PC-3 (cell line): Measurements from ENCODE around the gene SPATA32. TPM values are rescaled to one million over a fixed set of nuclear protein-coding genes. Genes with fewer than 3 reads are reported as not detected.

Experiments used
- ATAC-seq: fragments of 200-7000 bp; cut with Tn5 transposase; 2 replicates; pipeline ENCODE4 v1.9.1; 2020; ENCODE audit warnings: mild to moderate bottlenecking, moderate library complexity
- BruUV-seq: library from RNA; stranded (reverse); fragments of 400-500 nt; replicated peaks from 2 replicates; lab custom pipeline; 2021; lab: Mats Ljungman, UMichigan
- CTCF ChIA-PET: fragments of 300-600 bp; sonication (Branson Sonifier 250); formaldehyde crosslinking; loops from one replicate; lab custom pipeline; 2022; ENCODE audit warnings: antibody characterized with exemption; lab: Charles Lee
- POLR2A ChIA-PET: fragments of 300-600 bp; sonication (Branson Sonifier 250); formaldehyde crosslinking; loops from one replicate; lab custom pipeline; 2022; ENCODE audit warnings: antibody characterized with exemption; ENCODE audit not compliant: unreplicated experiment; lab: Charles Lee
- DNase-seq: peaks from one replicate; pipeline ENCODE4 v3.0.0-alpha.2; 2015
- H2AFZ ChIP-seq: fragments of 300-600 bp; sonication (generic); 2 replicates; pipeline ENCODE4 v1.6.0; 2016; ENCODE audit warnings: antibody characterized with exemption, low read length
- H3F3A ChIP-seq: fragments of 300-600 bp; sonication (generic); one replicate; pipeline ENCODE4 v1.6.0; 2017; ENCODE audit warnings: antibody characterized with exemption, low read length, control low read depth, mild to moderate bottlenecking; ENCODE audit not compliant: unreplicated experiment
- H3K27ac ChIP-seq: fragments of 300-600 bp; sonication (generic); 2 replicates; pipeline ENCODE4 v1.5.1; 2016; ENCODE audit warnings: mild to moderate bottlenecking, low read length
- H3K27me3 ChIP-seq: fragments of 300-600 bp; sonication (generic); 2 replicates; pipeline ENCODE4 v1.6.1; 2016; ENCODE audit warnings: low read length, mixed read lengths
- H3K36me3 ChIP-seq: fragments of 300-600 bp; sonication (generic); 2 replicates; pipeline ENCODE4 v1.6.1; 2016; ENCODE audit warnings: low read depth, mixed run types, low read length, mixed read lengths
- H3K4me1 ChIP-seq: fragments of 300-600 bp; sonication (generic); 2 replicates; pipeline ENCODE4 v1.5.1; 2016; ENCODE audit warnings: low read length; ENCODE audit not compliant: insufficient read depth
- H3K4me2 ChIP-seq: fragments of 300-600 bp; sonication (generic); 2 replicates; pipeline ENCODE4 v1.6.0; 2016; ENCODE audit warnings: low read length
- H3K4me3 ChIP-seq: fragments of 300-600 bp; sonication (generic); 2 replicates; pipeline ENCODE4 v1.5.1; 2016; ENCODE audit warnings: mild to moderate bottlenecking, low read length, mixed read lengths
- H3K79me2 ChIP-seq: fragments of 300-600 bp; sonication (generic); 2 replicates; pipeline ENCODE4 v1.6.1; 2017; ENCODE audit warnings: low read length, mixed read lengths
- H3K9ac ChIP-seq: fragments of 300-600 bp; sonication (generic); 2 replicates; pipeline ENCODE4 v1.6.0; 2016; ENCODE audit warnings: mild to moderate bottlenecking, low read length
- H3K9me2 ChIP-seq: fragments of 300-600 bp; sonication (generic); replicated peaks from 2 replicates; pipeline ENCODE4 v1.6.1; 2016; ENCODE audit warnings: mixed run types, low read length, mixed read lengths
- H3K9me3 ChIP-seq: fragments of 300-600 bp; sonication (generic); 2 replicates; pipeline ENCODE4 v1.6.1; 2016; ENCODE audit warnings: low read length, mixed read lengths
- H4K20me1 ChIP-seq: fragments of 300-600 bp; sonication (generic); 2 replicates; pipeline ENCODE4 v1.6.1; 2016; ENCODE audit warnings: low read length, mixed read lengths
- EZH2 ChIP-seq: fragments of 300-600 bp; sonication (generic); IDR thresholded peaks from one replicate; pipeline ENCODE4 v1.6.1; 2017; ENCODE audit warnings: antibody characterized with exemption, mild to moderate bottlenecking, low read length; ENCODE audit not compliant: unreplicated experiment
- EZH2phosphoT487 ChIP-seq: fragments of 300-600 bp; sonication (generic); IDR thresholded peaks from 2 replicates; pipeline ENCODE4 v1.6.1; 2018; ENCODE audit warnings: mild to moderate bottlenecking, antibody characterized with exemption, low read length, borderline replicate concordance
- intact Hi-C: fragments of 100-400 bp; cut with micrococcal nuclease; formaldehyde crosslinking; loops from 2 replicates; pipeline ENCODE4 v1.9.0; 2023
- total RNA-seq: library from RNA; depleted of rRNA; stranded (reverse); fragments of >200 nt; gene quantifications from 2 replicates; pipeline ENCODE4 v1.2.3, GENCODE V29; 2014; rRNA removed
- TF ChIP-seq, protein P1 (sequence below): fragments of 300-600 bp; sonication (generic); conservative IDR thresholded peaks from 2 replicates; pipeline ENCODE4 v1.5.1; 2017; ENCODE audit warnings: antibody characterized with exemption, low read depth, mild to moderate bottlenecking, low read length

The SPATA32 gene
- total RNA-seq, 1 experiment from 2014 or later, result not detected

DNA sequence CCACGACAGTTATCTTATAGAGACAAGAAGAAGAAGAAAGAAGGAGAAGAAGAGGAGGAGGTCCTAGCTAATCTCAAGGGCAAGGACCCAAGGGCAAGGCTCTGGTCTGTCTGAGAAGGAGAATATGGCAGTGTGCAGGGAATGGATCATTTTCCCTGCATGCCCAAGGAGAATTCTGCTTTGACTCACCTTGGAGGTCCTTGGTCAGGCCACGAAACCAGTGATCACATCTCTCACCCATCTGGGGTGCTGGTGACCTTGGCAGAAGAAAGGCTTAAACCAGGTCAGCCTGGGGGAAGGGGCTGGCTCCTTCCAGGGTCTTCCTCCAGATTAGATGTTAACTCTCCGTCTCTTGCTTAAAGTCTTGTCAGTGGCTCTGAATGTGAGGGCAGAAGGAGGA is 41.8 kb downstream of the SPATA32 start:
- intact Hi-C loops, result no loop called here
- Histone ChIP-seq H3K4me3 (no peak overlapping the region), H2AFZ (no peak overlapping the region), H3K27me3 (no peaks in the 10 kb centered on the region), H3F3A (no peaks in the 10 kb centered on the region), H3K27ac (no peak overlapping the region), H3K9ac (no peak overlapping the region), H4K20me1 (no peaks in the 10 kb centered on the region), H3K36me3 (no peaks in the 10 kb centered on the region), H3K4me1 (peaks cover 19% of the 10 kb centered on the region), H3K4me2 (no peak overlapping the region), H3K9me3 (no peaks in the 10 kb centered on the region), H3K9me2 (no peaks in the 10 kb centered on the region), H3K79me2 (0 out of 2 replicates have a peak, but pooled peaks cover 6% of the 10 kb centered on the region)
- BruUV-seq, result no TSS peak
- CTCF ChIA-PET, result interaction anchor here (0.6 to 2.0 kb wide), 4 partner anchors 9 to 853 kb away, joined by 3 to 20 read pairs (median 4); no protein-coding TSS in a partner anchor
- DNase-seq, result no peak
- POLR2A ChIA-PET, result interaction anchor here (1.4 kb wide), 1 partner anchor 72 kb away, joined by 6 read pairs; the partner anchor contains the start of gene HEXIM1
- no peak for ATAC-seq
- TF ChIP-seq EZH2, result no peak
- no peak for TF ChIP-seq EZH2phosphoT487
- TF ChIP-seq, protein P1, sequence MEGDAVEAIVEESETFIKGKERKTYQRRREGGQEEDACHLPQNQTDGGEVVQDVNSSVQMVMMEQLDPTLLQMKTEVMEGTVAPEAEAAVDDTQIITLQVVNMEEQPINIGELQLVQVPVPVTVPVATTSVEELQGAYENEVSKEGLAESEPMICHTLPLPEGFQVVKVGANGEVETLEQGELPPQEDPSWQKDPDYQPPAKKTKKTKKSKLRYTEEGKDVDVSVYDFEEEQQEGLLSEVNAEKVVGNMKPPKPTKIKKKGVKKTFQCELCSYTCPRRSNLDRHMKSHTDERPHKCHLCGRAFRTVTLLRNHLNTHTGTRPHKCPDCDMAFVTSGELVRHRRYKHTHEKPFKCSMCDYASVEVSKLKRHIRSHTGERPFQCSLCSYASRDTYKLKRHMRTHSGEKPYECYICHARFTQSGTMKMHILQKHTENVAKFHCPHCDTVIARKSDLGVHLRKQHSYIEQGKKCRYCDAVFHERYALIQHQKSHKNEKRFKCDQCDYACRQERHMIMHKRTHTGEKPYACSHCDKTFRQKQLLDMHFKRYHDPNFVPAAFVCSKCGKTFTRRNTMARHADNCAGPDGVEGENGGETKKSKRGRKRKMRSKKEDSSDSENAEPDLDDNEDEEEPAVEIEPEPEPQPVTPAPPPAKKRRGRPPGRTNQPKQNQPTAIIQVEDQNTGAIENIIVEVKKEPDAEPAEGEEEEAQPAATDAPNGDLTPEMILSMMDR, result no peak

DNA sequence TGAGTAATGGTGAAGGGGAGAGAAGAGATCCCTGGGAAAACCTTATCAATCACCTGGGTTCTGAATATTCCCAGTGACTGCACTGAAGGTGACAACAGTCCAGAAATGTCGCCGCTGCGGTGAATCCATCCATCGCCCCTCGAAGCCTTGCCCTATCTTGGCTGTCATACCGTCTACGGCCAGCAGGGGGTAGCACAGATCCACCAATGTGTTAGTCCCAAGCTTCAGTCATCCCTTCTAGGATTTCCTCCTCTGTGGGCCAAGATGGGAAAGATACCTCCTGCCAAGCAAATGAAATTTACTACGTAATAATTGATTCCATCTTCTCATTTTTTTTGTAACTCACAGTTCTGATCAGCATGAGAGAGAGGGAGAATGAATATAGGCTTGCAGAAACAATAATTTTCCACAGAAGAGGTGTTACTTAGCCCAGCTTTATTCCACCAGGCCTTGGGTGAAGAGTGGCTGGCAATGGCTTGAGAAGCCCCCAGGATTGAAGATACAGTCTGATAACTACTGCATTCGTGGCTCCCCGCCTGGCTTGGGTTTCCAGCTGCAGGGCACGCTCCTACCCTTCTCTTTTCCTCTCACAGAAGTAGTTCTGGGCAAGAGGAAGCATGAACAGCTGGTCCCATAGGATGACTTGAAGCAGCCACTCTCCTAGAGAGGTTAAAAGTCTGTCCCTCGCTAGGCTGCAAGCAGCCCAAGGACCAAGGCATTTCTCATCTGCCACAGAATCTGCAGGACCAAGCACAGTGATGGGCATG is 42.8 kb downstream of the SPATA32 start:
- no peak for TF ChIP-seq EZH2
- TF ChIP-seq, protein P1, result peak; percentile 98
- intact Hi-C loops, result loop anchor here (1.0 to 5.0 kb wide), 3 partner anchors 16 to 613 kb away; no protein-coding TSS in a partner anchor
- ATAC-seq, result peak; percentile 76
- peak overlapping the region; percentile 40; the same call in 1 of the 2 replicates for H3K4me2 ChIP-seq
- no peak overlapping the region for H3K9ac ChIP-seq
- H3K4me1 ChIP-seq, result peaks cover 12% of the 10 kb centered on the region
- no peaks in the 10 kb centered on the region for H4K20me1 ChIP-seq
- 0 out of 2 replicates have a peak, but pooled peaks cover 6% of the 10 kb centered on the region for H3K79me2 ChIP-seq
- H3K27ac ChIP-seq, result no peak overlapping the region
- POLR2A ChIA-PET, result interaction anchor here (0.6 to 1.2 kb wide), 3 partner anchors 98 to 205 kb away, joined by 3 to 5 read pairs (median 4); partner anchors contain the start of gene MAP3K14
- no peak overlapping the region for H3K4me3 ChIP-seq
- no peaks in the 10 kb centered on the region for H3F3A ChIP-seq
- DNase-seq, result peak; percentile 92
- H2AFZ ChIP-seq, result peak overlapping the region; percentile 65
- CTCF ChIA-PET, result interaction anchor here (0.5 to 2.8 kb wide), 11 partner anchors 10 to 207 kb away, joined by 3 to 20 read pairs (median 8); partner anchors contain the start of gene ACBD4
- H3K36me3 ChIP-seq, result no peaks in the 10 kb centered on the region
- no peaks in the 10 kb centered on the region for H3K9me2 ChIP-seq
- no peaks in the 10 kb centered on the region for H3K27me3 ChIP-seq
- no TSS peak for BruUV-seq
- no peaks in the 10 kb centered on the region for H3K9me3 ChIP-seq

Other genes starting within 250 kb of the SPATA32 start
- 56.2 and 59.5 TPM in 2 replicates for gene DCAKD, start 210.5 kb downstream of the SPATA32 start, total RNA-seq
- 99.2 and 117 TPM in 2 replicates for gene NMT1, start 200.8 kb downstream of the SPATA32 start, total RNA-seq
- 35.1 and 55.3 TPM in 2 replicates for gene PLCD3, start 129.6 kb downstream of the SPATA32 start, total RNA-seq
- 12.9 and 17.3 TPM in 2 replicates for gene ACBD4, start 126.4 kb downstream of the SPATA32 start, total RNA-seq
- gene HEXIM1, start 113.6 kb downstream of the SPATA32 start, total RNA-seq, result 47.3 and 59.0 TPM in 2 replicates
- gene HEXIM2, start 100.2 kb downstream of the SPATA32 start, total RNA-seq, result 19.9 and 30.5 TPM in 2 replicates
- gene FMNL1, start 40.2 kb downstream of the SPATA32 start, total RNA-seq, result 8.2 and 14.2 TPM in 2 replicates
- 15.9 and 16.8 TPM in 2 replicates for gene MAP3K14, start 54.9 kb upstream of the SPATA32 start, total RNA-seq
- 119 and 134 TPM in 2 replicates for gene ARHGAP27, start 170.8 kb upstream of the SPATA32 start, total RNA-seq
- gene PLEKHM1, start 228.6 kb upstream of the SPATA32 start, total RNA-seq, result 15.8 and 20.8 TPM in 2 replicates